Activated CD4-positive, alpha-beta memory T cell treated with anti-CD3 and anti-CD28 coated beads for 36 hours (primary cell): Measurements from ENCODE around the gene DUSP28. TPM values are rescaled to one million over a fixed set of nuclear protein-coding genes. Genes with fewer than 3 reads are reported as not detected.
A peak's percentile ranks its signal among the peaks of the same experiment; 100 is the strongest.

Experiments
- CTCF ChIA-PET: fragments of 350-600 bp; sonication (Branson Sonifier 250); formaldehyde crosslinking; loops from one replicate; lab custom pipeline; 2021; ENCODE audit warnings: antibody characterized with exemption, inconsistent platforms; lab: Charles Lee
- POLR2A ChIA-PET: fragments of 350-600 bp; sonication (Branson Sonifier 250); formaldehyde crosslinking; loops from one replicate; lab custom pipeline; 2021; ENCODE audit warnings: antibody characterized with exemption; lab: Charles Lee
- DNase-seq: peaks from one replicate; pipeline ENCODE4 v3.0.0-alpha.2; 2020
- H3K27ac Mint-ChIP-seq: one replicate; pipeline ENCODE4 v1.8.0; 2021; ENCODE audit warnings: mixed read lengths
- H3K27me3 Mint-ChIP-seq: one replicate; pipeline ENCODE4 v1.8.0; 2021; ENCODE audit warnings: mixed read lengths
- H3K36me3 Mint-ChIP-seq: one replicate; pipeline ENCODE4 v1.8.0; 2021; ENCODE audit warnings: mixed read lengths
- H3K4me1 Mint-ChIP-seq: one replicate; pipeline ENCODE4 v1.8.0; 2021; ENCODE audit warnings: low read depth, mixed read lengths
- H3K4me3 Mint-ChIP-seq: one replicate; pipeline ENCODE4 v1.8.0; 2021; ENCODE audit warnings: mild to moderate bottlenecking, mixed read lengths
- H3K9me3 Mint-ChIP-seq: one replicate; pipeline ENCODE4 v1.8.0; 2021; ENCODE audit warnings: mixed read lengths
- intact Hi-C: fragments of 100-400 bp; cut with micrococcal nuclease; formaldehyde crosslinking; loops from one replicate; pipeline ENCODE4 v1.15.1; 2023
- total RNA-seq, 2 experiments: library from RNA; stranded (reverse); gene quantifications; one replicate each; pipeline ENCODE4 v1.2.3, GENCODE V29; 2021

DUSP28 gene
- total RNA-seq, 2 experiments from 2014 or later = 4.1 to 4.2 TPM

DNA sequence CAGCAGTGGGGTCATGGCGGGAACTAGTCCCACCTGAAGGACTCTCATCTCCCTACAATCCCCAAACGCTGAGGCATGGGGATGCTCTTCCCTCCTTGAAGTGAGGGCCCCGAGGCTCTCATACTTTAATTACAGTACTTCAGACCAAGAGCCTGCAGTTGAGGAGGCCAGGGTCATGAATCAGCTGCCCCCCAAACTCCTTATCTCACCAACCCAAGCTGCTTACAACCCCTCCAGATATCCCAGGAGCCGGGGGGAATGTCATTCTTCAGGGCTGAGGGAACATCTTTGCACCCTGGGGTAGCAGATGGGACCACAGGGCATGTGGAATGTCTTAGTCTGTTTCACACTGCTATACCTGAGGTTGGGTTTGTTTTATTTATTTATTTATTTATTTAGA lies 23.6 kb downstream of the DUSP28 start:
- ChIA-PET POLR2A (no interaction called here), CTCF (interaction anchor here (5.8 kb wide), 1 partner anchor 18 kb away, joined by 89 read pairs; no protein-coding TSS in a partner anchor)

DNA sequence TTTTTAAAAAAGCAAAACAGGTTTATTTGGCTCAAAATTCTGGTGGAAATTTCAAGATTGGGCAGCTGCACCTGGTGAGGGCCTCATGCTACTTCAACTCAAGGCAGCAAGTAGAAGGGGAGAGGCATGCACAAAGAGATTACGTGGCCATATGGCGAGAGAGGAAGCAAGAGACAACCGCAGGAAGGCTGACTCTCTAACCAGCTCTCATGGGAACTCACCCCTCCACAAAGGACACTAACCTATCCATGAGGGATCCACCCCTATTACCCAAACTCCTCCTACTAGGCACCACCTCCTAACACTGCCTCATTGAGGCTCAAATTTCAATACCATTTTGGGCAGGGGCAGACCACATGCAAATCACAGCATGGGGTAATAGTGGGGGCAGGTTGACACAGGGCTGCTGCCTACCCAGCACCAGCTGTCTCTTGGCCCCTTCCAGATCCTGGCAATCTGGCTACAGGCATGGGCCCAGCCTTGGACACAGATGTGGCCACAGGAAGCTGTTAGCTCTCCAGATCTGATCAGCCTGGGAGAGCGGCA lies 24.4 kb downstream of the DUSP28 start:
- Mint-ChIP-seq H3K4me3 (peak overlapping the region; percentile 98), H3K27ac (peak overlapping the region; percentile 28), H3K27me3 (no peaks in the 10 kb centered on the region), H3K4me1 (peaks cover 50% of the 10 kb centered on the region), H3K36me3 (peaks cover 13% of the 10 kb centered on the region), H3K9me3 (no peaks in the 10 kb centered on the region)
- ChIA-PET POLR2A (interaction anchor here (1.0 to 4.1 kb wide), 3 partner anchors 11 to 23 kb away, joined by 3 to 34 read pairs (median 4); partner anchors contain the start of gene DUSP28), CTCF (interaction anchor here (0.6 to 5.8 kb wide), 3 partner anchors 19 to 70 kb away, joined by 3 to 89 read pairs (median 4); no protein-coding TSS in a partner anchor)
- intact Hi-C loops = loop anchor here (5.0 kb wide), 1 partner anchor 43 kb away; the partner anchor contains the start of gene GPR35
- no peak for DNase-seq

More for the DNA sequence above, 23.6 kb downstream of the DUSP28 start:
- intact Hi-C loops = no loop called here
- H3K27me3 Mint-ChIP-seq = no peaks in the 10 kb centered on the region
- H3K4me1 Mint-ChIP-seq = peaks cover 54% of the 10 kb centered on the region
- H3K27ac Mint-ChIP-seq = no peak overlapping the region
- H3K36me3 Mint-ChIP-seq = peaks cover 14% of the 10 kb centered on the region
- H3K9me3 Mint-ChIP-seq = no peaks in the 10 kb centered on the region
- DNase-seq = no peak
- no peak overlapping the region for H3K4me3 Mint-ChIP-seq

DNA sequence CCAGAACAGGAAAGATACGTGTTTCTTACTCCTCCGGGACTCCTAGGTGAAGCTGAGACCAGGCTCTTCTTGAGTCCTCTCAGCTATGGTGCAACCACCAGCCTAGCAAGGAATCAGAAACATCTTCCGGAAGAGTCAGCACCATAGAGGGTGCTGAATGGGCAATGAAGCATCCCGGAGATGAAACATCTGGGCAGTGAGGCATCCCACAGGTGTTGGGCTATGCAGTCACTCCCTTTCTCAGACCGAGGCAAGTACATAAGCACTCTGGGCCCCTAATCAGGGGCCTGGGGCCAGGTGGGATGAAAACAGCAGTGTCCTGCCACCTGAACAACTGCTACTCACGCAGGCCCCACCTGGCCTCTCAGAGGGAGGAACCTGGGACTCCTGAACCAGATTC lies 24.9 kb downstream of the DUSP28 start:
- Mint-ChIP-seq H3K27me3 (no peaks in the 10 kb centered on the region), H3K36me3 (peaks cover 8% of the 10 kb centered on the region), H3K4me3 (peak overlapping the region; percentile 98), H3K9me3 (no peaks in the 10 kb centered on the region), H3K4me1 (peaks cover 45% of the 10 kb centered on the region), H3K27ac (peak overlapping the region; percentile 28)
- ChIA-PET POLR2A (interaction anchor here (1.0 to 4.1 kb wide), 6 partner anchors 12 to 36 kb away, joined by 3 to 57 read pairs (median 12); partner anchors contain the start of genes DUSP28 and RNPEPL1), CTCF (interaction anchor here (0.6 to 5.8 kb wide), 3 partner anchors 20 to 71 kb away, joined by 3 to 89 read pairs (median 4); no protein-coding TSS in a partner anchor)
- intact Hi-C loops = loop anchor here (5.0 kb wide), 1 partner anchor 42 kb away; the partner anchor contains the start of gene GPR35
- no peak for DNase-seq

DNA sequence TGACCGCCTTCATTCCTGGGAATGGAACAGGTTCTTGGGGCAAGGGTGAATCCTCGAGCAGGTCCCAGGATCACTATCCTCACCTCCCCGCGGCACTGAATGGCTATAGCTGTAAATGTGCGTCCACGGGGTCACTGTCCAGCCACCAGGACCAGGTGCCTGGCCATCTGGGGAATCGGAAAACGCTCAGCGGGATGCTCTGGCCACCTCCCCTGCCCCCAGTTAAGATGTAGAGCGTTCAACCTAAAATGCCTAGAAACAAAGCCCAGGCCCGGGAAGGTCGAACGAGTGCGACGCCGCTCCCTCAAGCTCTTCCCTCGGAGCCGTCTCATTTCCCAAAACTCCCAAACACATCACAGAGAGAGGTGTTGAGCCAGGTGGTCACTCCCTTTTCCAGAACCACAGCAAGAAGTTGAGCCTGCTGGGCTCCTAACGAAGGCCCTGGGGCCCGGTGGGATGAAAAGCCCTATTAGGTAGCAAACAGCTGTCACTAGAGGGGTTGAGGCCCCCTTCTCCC lies 25.6 kb downstream of the DUSP28 start:
- Mint-ChIP-seq H3K36me3 (peaks cover 6% of the 10 kb centered on the region), H3K27ac (peak overlapping the region; percentile 86), H3K27me3 (no peaks in the 10 kb centered on the region), H3K4me3 (peak overlapping the region; percentile 98), H3K9me3 (no peaks in the 10 kb centered on the region), H3K4me1 (peaks cover 39% of the 10 kb centered on the region)
- POLR2A ChIA-PET = interaction anchor here (1.2 to 4.1 kb wide), 7 partner anchors 8 to 72 kb away, joined by 5 to 57 read pairs (median 10); partner anchors contain the start of genes DUSP28, GPR35 and RNPEPL1
- intact Hi-C loops = loop anchor here (1.0 to 5.0 kb wide), 4 partner anchors 20 to 71 kb away; partner anchors contain the start of gene GPR35
- DNase-seq = no peak
- CTCF ChIA-PET = interaction anchor here (0.9 to 5.8 kb wide), 6 partner anchors 17 to 72 kb away, joined by 3 to 89 read pairs (median 15); partner anchors contain the start of gene RNPEPL1

- H3K4me3 Mint-ChIP-seq = peak within 1 kb of the TSS; percentile 98
- peaks cover 4% of the 10 kb centered on the region for H3K36me3 Mint-ChIP-seq
- peak; percentile 98 for DNase-seq
- intact Hi-C loops = loop anchor here (1.0 to 5.0 kb wide), 4 partner anchors 21 to 72 kb away; partner anchors contain the start of gene GPR35
- POLR2A ChIA-PET = interaction anchor here (1.2 to 4.1 kb wide), 9 partner anchors 9 to 118 kb away, joined by 3 to 57 read pairs (median 7); partner anchors contain the start of genes DUSP28, GPR35 and RNPEPL1
- no peaks in the 10 kb centered on the region for H3K9me3 Mint-ChIP-seq
- peak within 1 kb of the TSS; percentile 86 for H3K27ac Mint-ChIP-seq
- no peaks in the 10 kb centered on the region for H3K27me3 Mint-ChIP-seq
- CTCF ChIA-PET = interaction anchor here (0.6 to 5.8 kb wide), 8 partner anchors 17 to 248 kb away, joined by 3 to 89 read pairs (median 10); partner anchors contain the start of gene RNPEPL1
- H3K4me1 Mint-ChIP-seq = peaks cover 39% of the 10 kb centered on the region
These were observed 26.2 kb downstream of the DUSP28 start, which contains the start of gene CAPN10 for GRCh38 chr2:240586198-240586918. Gene CAPN10, plus strand, starts transcription at chr2:240586734. Its CDS starts 178 bp downstream, at chr2:240586912.

DNA sequence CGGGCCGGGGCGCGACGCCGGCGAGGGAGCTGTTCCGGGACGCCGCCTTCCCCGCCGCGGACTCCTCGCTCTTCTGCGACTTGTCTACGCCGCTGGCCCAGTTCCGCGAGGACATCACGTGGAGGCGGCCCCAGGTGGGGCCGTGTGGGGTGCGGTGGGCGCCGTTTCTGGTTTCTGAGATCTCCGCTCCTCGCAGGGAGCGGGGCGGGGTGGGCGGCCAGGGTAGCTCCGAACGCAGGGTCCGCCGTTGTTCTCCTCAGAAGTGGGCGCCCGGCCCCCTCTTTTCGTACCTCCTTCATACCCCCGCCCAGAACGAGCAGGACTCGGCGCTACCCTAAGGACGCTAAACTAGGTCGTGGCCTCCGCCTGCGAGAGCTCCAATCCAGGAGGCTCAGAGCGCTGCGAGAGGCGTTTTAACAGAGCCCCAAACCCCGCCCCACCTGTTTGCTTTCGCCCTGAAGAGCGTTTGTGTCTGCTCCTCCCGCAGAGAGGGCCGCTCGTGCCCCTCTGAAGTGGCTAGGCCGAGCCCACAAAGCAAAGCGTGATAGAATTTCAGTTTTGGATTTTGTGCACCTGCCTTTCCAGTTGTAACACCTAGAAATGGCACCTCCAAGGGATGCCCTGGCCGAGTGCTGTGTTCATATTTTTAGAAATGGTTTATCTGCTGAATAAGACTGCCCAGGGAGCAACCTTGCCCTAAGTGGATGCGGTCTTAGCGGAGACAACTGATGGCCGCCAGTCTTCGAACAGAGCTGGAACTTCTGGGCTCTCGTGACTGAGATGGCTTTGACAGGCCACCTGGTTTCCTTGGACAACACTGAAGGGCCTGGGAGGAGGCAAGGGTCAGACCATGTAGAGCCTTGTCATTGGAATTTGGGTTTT lies 27.0 kb downstream of the DUSP28 start:
- peaks cover 3% of the 10 kb centered on the region for H3K36me3 Mint-ChIP-seq
- peaks cover 39% of the 10 kb centered on the region for H3K4me1 Mint-ChIP-seq
- peak overlapping the region; percentile 75 for H3K27ac Mint-ChIP-seq
- peak overlapping the region; percentile 89 for H3K4me3 Mint-ChIP-seq
- DNase-seq = peak; percentile 71
- POLR2A ChIA-PET = interaction anchor here (1.2 to 4.1 kb wide), 9 partner anchors 10 to 117 kb away, joined by 3 to 57 read pairs (median 7); partner anchors contain the start of genes DUSP28, GPR35 and RNPEPL1
- no peaks in the 10 kb centered on the region for H3K9me3 Mint-ChIP-seq
- no peaks in the 10 kb centered on the region for H3K27me3 Mint-ChIP-seq
- CTCF ChIA-PET = interaction anchor here (0.6 to 5.8 kb wide), 13 partner anchors 7 to 247 kb away, joined by 3 to 89 read pairs (median 7); partner anchors contain the start of genes KIF1A and RNPEPL1
- intact Hi-C loops = loop anchor here (1.0 to 5.0 kb wide), 4 partner anchors 22 to 72 kb away; partner anchors contain the start of gene GPR35

DNA sequence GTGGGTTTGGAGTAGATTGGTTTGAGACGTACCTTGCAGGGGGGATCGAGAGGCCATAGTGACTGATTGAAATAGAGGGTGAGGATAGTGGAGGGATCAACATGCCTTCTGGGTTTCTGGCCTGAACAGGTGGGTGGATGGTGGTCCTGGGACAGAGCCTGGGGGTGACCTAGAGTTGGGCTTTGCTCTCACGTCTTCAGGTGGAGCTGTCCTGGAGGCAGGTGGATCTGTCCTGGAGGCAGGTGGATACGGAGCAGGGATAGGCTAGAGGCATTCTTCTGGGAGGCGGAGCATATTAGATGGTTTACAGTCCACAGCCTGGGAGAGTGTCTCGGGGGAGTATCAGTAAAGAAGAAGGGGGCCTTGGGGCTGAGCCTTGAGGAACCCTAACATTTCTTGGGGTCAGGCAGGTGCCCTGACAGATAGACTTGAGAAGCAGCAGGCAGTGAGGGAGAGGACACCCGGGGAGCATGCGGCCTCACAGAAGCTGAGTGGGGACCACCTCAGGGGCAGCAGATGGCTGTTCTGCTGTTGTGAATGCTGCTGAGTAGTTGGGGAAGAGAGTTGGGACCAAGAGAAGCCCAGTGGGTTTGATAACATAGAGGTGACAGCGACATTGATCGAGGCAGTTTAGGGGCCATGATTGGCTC lies 28.0 kb downstream of the DUSP28 start:
- Mint-ChIP-seq H3K27me3 (no peaks in the 10 kb centered on the region), H3K4me1 (peaks cover 33% of the 10 kb centered on the region), H3K9me3 (no peaks in the 10 kb centered on the region), H3K27ac (peak overlapping the region; percentile 75), H3K4me3 (peak overlapping the region; percentile 89), H3K36me3 (peaks cover 3% of the 10 kb centered on the region)
- ChIA-PET POLR2A (interaction anchor here (1.3 to 4.1 kb wide), 4 partner anchors 8 to 116 kb away, joined by 3 to 57 read pairs (median 19); partner anchors contain the start of gene DUSP28), CTCF (interaction anchor here (0.6 to 5.8 kb wide), 8 partner anchors 8 to 1384 kb away, joined by 3 to 89 read pairs (median 8); partner anchors contain the start of gene RNPEPL1)
- intact Hi-C loops = loop anchor here (5.0 kb wide), 1 partner anchor 39 kb away; the partner anchor contains the start of gene GPR35
- no peak for DNase-seq

GRCh38 chr2:240588669-240589068 lies 28.5 kb downstream of the DUSP28 start:
- Mint-ChIP-seq H3K36me3 (peaks cover 3% of the 10 kb centered on the region), H3K27ac (no peak overlapping the region)
- POLR2A ChIA-PET = interaction anchor here (1.6 to 3.9 kb wide), 2 partner anchors 8 to 24 kb away, joined by 4 to 57 read pairs; no protein-coding TSS in a partner anchor

DNA sequence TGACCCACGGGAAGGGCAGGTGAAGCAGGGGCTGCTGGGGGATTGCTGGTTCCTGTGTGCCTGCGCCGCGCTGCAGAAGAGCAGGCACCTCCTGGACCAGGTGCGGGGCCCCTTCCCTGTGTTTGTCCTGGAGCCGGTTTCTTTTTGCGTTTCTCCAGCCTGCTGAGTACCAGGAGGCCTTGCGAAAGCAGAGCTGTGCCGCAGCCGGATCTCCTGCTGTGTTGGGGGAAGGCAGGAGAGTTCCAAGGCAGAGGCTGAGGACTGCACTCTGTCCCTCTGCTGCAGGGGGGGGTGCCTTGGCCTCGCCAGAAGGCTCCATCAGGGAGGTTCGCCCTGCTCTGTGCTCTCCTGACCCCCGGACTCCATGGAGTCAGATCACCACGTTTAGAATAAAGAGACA lies 29.2 kb downstream of the DUSP28 start:
- no peak for DNase-seq
- ChIA-PET CTCF (interaction anchor here (1.2 to 5.8 kb wide), 4 partner anchors 9 to 75 kb away, joined by 4 to 89 read pairs (median 12); no protein-coding TSS in a partner anchor), POLR2A (interaction anchor here (1.6 kb wide), 1 partner anchor 9 kb away, joined by 4 read pairs; no protein-coding TSS in a partner anchor)
- peaks cover 3% of the 10 kb centered on the region for H3K36me3 Mint-ChIP-seq
- no peak overlapping the region for H3K27ac Mint-ChIP-seq
- no peaks in the 10 kb centered on the region for H3K9me3 Mint-ChIP-seq
- peaks cover 30% of the 10 kb centered on the region for H3K4me1 Mint-ChIP-seq
- no peak overlapping the region for H3K4me3 Mint-ChIP-seq
- H3K27me3 Mint-ChIP-seq = no peaks in the 10 kb centered on the region
- intact Hi-C loops = loop anchor here (5.0 kb wide), 1 partner anchor 38 kb away; the partner anchor contains the start of gene GPR35

More at GRCh38 chr2:240588669-240589068, 28.5 kb downstream of the DUSP28 start:
- no peak for DNase-seq
- CTCF ChIA-PET = interaction anchor here (0.6 to 5.8 kb wide), 5 partner anchors 9 to 1384 kb away, joined by 3 to 89 read pairs (median 13); partner anchors contain the start of gene RNPEPL1
- Mint-ChIP-seq H3K9me3 (no peaks in the 10 kb centered on the region), H3K27me3 (no peaks in the 10 kb centered on the region), H3K4me1 (peaks cover 31% of the 10 kb centered on the region), H3K4me3 (no peak overlapping the region)
- intact Hi-C loops = loop anchor here (5.0 kb wide), 1 partner anchor 39 kb away; the partner anchor contains the start of gene GPR35
